Nasal cavity respiratory epithelium epithelial cell of viscerocranial mucosa (primary cell): ENCODE results near the gene ORAI3. TPM values are rescaled to one million over a fixed set of nuclear protein-coding genes. Genes with fewer than 3 reads are reported as not detected.

ENCODE experiments used
- total RNA-seq: library from RNA; depleted of rRNA; stranded (reverse); fragments of >200 nt; gene quantifications from 2 replicates; pipeline ENCODE4 v1.2.3, GENCODE V29; 2014

Gene ORAI3
- total RNA-seq = 14.0 and 33.7 TPM in 2 replicates

GRCh38 chr16:30948667-30949649 lies at the start of gene ORAI3:
Gene ORAI3 (plus strand): TSS chr16:30949068. CDS start chr16:30949290, 222 bp downstream.

GRCh38 chr16:30923554-30924075 lies 25.3 kb upstream of the ORAI3 start, which contains the start of gene FBXL19:
Gene FBXL19 (plus strand): TSS chr16:30923572. CDS start chr16:30925755, 2,183 bp downstream.

GRCh38 chr16:30957456-30958174 lies 8.7 kb downstream of the ORAI3 start, which contains the start of gene SETD1A:
Gene SETD1A (plus strand): TSS chr16:30957754. CDS start chr16:30958732, 978 bp downstream.

GRCh38 chr16:30984669-30985400 lies 36.0 kb downstream of the ORAI3 start, which contains the start of gene HSD3B7:
Gene HSD3B7 (plus strand): TSS chr16:30985207. CDS start chr16:30985659, 452 bp downstream.

Other genes starting within 250 kb of the ORAI3 start
- gene SRCAP, start 249.9 kb upstream of the ORAI3 start, total RNA-seq = 15.4 and 49.9 TPM in 2 replicates
- 12.0 and 15.7 TPM in 2 replicates for gene PHKG2, start 200.6 kb upstream of the ORAI3 start, total RNA-seq
- gene CFAP119, start 187.0 kb upstream of the ORAI3 start, total RNA-seq = 0.28 and 0.68 TPM in 2 replicates
- 51.6 and 73.9 TPM in 2 replicates for gene RNF40, start 186.7 kb upstream of the ORAI3 start, total RNA-seq
- gene ZNF629, start 161.9 kb upstream of the ORAI3 start, total RNA-seq = 6.2 and 12.6 TPM in 2 replicates
- 25.1 and 28.7 TPM in 2 replicates for gene BCL7C, start 55.0 kb upstream of the ORAI3 start, total RNA-seq
- gene CTF1, start 52.5 kb upstream of the ORAI3 start, total RNA-seq = 0.68 and 1.2 TPM in 2 replicates
- 17.4 and 21.7 TPM in 2 replicates for gene FBXL19, start 25.5 kb upstream of the ORAI3 start, total RNA-seq
- 1.4 and 6.9 TPM in 2 replicates for gene SETD1A, start 8.7 kb downstream of the ORAI3 start, total RNA-seq
- gene HSD3B7, start 36.1 kb downstream of the ORAI3 start, total RNA-seq = 4.1 and 4.7 TPM in 2 replicates
- under 0.01 and 0.07 TPM in 2 replicates for gene STX1B, start 61.6 kb downstream of the ORAI3 start, total RNA-seq
- 12.0 and 24.3 TPM in 2 replicates for gene STX4, start 84.5 kb downstream of the ORAI3 start, total RNA-seq
- 7.2 and 7.5 TPM in 2 replicates for gene ZNF668, start 125.2 kb downstream of the ORAI3 start, total RNA-seq
- gene ZNF646, start 125.4 kb downstream of the ORAI3 start, total RNA-seq = 11.3 and 19.6 TPM in 2 replicates
- gene PRSS53, start 139.9 kb downstream of the ORAI3 start, total RNA-seq = 0.34 and 1.6 TPM in 2 replicates
- gene VKORC1, start 145.7 kb downstream of the ORAI3 start, total RNA-seq = 27.0 and 29.0 TPM in 2 replicates
- gene BCKDK, start 159.3 kb downstream of the ORAI3 start, total RNA-seq = 7.2 and 18.7 TPM in 2 replicates
- 36.2 and 45.3 TPM in 2 replicates for gene KAT8, start 168.6 kb downstream of the ORAI3 start, total RNA-seq
- gene PRSS8, start 186.7 kb downstream of the ORAI3 start, total RNA-seq = 31.1 and 54.2 TPM in 2 replicates
- 0.34 and 0.85 TPM in 2 replicates for gene PRSS36, start 201.0 kb downstream of the ORAI3 start, total RNA-seq
- 17.8 and 42.6 TPM in 2 replicates for gene FUS, start 231.1 kb downstream of the ORAI3 start, total RNA-seq